ENCODE data around the gene STBD1.
"Not testable (repeated sequence)": the region's sequence is repeated elsewhere in the genome, so short reads cannot be mapped to it uniquely, and the experiment has no call there.

The STBD1 gene

GRCh38 chr4:76287811-76288210 lies 18.7 kb upstream of the STBD1 start:
- not testable (repeated sequence) for DNase-seq

GRCh38 chr4:76292730-76293129 lies 13.8 kb upstream of the STBD1 start:
- no peak for DNase-seq

DNA sequence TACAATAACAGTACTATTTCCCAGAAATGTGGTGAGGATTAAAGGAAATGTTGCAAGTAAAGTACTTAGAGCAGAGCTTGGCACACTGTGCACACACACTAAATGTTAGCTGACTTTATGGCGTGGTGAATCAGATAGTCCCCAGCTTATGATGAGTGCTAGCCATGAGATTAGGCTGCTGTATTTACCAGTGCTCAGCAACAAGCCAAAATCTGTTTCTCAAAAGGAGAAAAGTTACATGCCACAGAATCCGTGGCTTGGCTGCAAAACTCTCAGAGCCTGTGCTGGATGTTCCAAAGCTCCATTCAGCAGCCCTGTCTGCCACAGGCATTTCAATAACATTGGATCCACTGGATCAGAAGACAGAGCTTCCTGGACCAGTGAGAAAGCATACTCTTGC lies 12.8 kb upstream of the STBD1 start:
- no peak for DNase-seq

DNA sequence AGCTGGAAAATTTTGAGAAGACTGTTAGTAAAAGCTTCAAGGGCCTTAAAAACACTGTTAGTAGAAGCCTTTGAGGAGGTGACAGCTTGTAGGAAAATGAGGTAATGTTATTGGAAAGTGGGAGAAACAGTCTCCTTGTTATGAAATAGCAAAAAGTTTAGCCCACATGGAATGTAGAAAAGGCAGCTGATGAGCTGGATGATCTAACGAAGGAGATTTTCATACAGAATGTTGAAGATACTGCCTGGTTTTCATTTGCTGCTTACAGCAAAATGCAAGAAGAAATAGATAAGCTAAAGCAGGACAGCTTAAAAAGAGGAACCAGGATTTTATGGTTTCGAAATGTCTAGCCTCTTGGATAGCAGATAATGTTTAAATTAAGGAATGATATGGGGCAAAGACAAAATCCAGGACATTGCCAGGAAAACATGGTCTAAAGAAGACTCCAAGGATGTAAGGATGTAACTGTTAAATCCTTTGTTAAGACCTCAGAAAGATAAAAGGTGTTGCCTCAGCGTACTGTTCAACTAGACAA lies 10.2 kb upstream of the STBD1 start:
- DNase-seq = no peak

- no peak for DNase-seq
Observed at GRCh38 chr4:76298227-76298626, 8.3 kb upstream of the STBD1 start.

- DNase-seq = no peak
Observed at GRCh38 chr4:76300012-76300411, 6.5 kb upstream of the STBD1 start.

DNA sequence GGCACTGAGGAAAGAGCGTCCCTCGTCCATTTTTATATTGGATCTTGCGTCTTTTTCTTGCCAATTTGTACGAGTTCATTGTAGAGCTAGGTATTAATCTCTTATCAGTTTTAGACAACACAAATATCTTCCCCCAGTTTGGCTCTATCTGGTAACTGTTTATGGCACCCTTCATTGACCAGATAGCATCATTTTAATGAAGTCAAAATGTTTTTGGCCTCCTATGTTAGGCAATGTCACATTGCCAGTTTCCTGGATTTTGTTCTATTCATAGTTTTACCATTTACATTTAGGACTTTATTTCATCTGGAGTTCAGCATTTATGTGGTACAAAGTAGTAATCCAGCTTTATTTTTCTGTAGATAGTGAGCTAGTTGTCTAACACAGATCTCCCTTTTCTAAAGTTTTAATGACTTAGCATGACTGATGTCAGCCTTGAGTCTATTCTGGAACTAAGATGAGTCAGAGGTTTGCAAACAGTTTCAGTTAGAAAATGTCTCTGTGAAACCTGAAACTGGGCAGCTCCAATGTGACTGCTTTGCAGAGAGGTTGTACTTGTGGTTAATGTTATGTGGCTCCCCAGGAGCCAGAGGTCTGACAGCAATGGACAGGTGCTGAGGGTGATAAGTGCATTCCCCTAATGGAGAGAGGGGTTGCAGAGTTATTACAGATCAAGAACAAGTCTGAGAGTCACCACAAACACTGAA lies 5.3 kb upstream of the STBD1 start:
- peak; percentile 69 for DNase-seq

DNA sequence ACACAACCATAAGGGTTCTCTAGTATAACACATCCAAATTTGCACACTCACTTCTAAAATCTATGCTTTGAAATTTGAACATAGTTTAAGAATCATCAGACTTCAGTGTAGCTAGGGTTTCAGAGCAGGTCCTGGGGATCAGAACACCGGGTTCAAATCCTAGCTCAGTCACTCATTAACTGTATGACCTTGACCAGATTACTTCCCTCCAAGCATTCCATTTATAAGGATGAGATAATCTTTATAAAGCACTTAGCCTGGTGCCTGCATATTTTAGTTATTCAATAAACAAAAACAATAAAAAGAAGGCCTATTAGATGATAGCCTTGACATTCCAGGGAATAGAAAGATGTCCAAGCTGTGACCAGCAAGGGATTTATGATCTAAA lies 4.8 kb upstream of the STBD1 start:
- no peak for DNase-seq

GRCh38 chr4:76302826-76303438 lies 3.6 kb upstream of the STBD1 start:
- DNase-seq = no peak

DNA sequence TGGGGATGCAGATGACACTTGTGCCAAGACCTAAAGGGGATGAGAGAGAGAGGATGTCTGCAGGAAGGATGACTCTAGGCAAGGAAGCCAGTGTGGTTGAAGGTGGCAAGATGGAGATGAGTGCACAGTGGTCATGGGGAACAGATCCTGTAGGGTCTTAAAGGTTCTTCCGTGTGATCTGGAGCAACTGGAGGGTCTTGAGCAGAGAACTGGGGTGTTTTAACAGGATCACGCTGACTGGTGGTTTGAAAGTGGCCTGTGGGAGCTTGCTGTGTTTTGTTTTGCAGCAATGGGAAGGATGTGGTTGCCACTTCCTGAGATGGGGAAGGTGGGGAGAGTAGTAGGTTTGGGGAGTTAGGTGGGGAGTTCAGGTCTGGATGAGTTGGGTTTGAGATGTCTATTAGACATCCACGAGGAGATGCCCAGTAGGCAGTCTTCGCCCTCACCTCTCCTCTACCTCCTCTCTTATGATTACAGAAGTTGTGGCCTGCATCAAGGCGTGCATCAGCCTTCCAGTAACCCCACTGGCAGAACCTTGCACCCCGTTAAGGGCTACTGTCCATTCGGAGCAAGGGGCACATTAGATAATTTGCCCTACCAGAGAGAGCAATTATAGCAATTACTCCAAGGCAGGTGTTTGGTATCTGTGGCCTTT lies 1.4 kb upstream of the STBD1 start:
- DNase-seq = no peak

DNA sequence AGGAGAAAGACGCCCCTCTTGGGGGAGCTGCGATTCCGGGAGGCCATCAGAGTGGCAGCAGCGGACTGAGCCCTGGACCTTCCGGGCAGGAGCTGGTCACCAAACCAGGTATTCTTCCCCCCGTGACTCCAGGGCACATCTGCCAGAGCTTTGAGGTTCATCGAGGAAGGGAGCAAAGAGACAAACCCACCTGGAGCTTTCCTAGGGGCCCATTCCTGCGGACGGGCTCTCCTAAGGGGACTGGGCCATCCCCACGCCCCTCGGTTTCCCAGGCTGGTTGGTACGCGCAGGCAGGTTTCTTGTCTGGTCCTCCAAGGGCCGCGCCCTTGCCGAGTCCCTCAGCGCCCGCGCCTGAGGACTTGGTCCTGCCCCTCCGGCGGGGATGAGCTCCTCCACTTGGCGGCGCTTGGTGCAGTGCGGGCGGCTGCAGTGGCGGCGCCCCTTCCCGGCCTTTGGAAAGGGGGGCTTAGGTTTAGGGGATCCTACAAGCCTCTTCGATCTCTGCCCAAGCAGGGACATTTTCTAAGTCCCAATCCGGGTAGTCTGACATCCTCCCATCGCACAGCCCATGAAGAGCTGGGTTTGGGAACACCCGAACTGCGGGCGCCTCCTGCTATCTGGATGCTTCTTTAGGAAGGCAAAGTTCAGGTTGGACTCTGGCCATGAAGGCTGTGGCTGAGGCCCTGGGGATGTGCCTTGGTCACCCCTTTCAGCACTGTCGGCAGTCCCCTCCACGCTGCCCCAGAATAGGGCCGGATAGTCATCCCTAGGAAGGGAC lies 538 bp downstream of the STBD1 start:
- peak; percentile 47 for DNase-seq

DNA sequence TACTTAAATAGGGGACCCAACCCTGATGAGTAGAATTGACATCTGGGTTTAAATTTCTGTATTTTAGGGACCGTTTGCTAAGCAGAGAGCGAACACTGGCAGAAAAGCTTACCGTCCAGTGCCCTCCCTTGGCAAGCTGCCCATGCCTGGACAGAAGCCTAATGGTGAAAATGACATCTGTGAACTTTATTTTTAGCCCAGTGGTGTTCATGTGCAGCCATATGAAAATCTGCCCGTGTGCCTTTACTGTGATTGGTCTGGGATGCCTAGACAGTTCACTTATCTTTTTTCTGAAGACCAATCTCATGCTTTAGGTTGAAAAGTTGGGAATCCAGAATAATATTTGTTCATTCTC lies 1.1 kb downstream of the STBD1 start:
- no peak for DNase-seq

DNA sequence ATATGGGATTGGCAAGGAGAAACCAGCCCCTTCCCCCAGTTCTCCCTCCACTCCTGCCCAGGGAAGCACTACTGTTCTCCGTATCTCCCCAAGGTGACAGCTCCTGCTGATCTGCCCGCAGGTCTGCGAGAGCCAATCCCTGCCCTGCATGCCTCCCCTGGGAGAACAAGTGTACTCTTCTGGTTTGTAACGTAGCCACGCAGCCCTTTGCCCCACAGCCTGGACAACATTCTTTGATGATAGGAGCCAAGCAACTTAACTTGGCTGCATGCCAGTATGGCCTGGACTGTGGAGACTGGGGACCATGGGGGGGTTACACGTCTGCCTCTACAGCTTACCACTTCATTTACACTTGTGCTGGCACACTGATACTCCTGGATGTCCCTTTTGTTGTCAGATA lies 2.0 kb downstream of the STBD1 start:
- no peak for DNase-seq

DNA sequence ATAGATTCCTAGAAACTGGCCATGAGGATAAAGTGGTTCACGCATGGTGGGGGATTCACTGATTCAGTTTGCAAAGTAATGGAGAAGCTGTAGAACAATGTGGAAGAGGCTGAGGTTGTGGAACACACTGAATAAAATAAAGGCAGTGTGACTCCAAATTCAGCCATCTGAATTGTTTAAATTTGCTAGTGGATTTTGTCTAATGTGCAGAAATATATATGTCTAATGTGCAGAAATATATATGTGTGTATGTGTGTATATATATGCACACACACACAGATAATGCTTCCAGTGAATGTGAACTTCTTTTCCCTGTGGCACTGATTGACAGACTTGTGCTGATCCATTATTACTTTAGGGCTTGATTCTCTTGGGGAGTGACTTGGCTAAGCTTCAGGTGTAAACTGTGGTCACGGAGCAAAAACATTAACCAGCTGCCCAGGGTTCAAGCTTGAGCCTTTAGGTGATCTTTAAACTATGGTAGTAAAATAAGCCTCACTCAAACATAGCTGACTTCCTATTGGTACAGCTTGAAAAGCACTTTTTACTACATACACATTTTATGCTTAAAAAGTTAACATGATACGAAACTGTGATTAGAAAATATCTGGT lies 3.5 kb downstream of the STBD1 start:
- DNase-seq = no peak

GRCh38 chr4:76310683-76311082 lies 4.2 kb downstream of the STBD1 start:
- DNase-seq = no peak

- DNase-seq = no peak
Observed at GRCh38 chr4:76311896-76312331, 5.4 kb downstream of the STBD1 start.

DNA sequence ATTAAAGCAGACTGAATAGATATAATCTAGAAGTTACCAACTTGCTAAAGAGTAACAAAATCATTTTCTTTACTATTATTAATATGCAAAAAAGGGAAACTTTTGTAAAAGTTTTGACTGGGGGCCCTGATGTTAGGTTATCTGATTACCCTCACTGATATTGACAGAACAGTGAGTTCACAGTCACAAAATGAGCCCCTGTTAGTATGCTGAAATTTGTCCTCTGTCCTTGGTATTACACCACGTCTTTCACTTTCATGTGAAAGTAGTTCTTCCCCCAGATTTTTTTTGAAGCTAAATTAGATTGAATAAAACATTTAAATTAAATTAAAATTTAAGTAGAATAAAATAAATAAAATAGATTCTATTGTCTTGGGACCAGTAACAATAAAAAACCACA lies 5.9 kb downstream of the STBD1 start:
- no peak for DNase-seq

GRCh38 chr4:76313547-76313946 lies 7.0 kb downstream of the STBD1 start:
- no peak for DNase-seq

DNA sequence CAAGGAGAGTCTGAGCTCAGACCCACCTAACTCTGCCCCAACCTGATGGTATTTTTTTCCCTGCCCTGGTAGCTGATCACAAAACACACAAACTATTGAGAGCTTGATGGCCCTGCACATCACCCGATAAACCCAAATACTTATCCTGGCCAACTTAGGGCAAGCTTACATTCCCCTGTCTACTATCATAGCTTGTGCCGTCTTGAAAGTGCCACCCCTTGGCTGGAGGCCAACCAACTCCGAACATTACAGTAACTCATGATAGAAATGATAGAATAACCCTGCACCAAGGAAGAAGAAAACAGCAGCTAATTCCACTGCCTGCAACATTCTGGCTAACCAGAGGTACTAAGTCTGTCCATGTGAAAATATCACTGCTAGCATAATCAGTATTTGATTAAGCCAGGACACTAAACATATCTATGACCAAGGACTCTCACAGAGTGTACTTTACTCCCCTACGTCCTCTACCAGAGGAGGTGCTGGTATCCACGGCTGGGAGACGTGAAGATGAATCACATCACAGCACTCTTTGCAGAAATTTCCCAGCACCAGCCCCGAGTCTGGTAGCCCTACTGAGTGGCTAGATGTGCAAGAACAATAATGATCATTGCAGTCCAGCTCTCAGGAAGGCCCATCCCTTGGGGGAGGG lies 8.9 kb downstream of the STBD1 start:
- no peak for DNase-seq

- DNase-seq = no peak
Observed at GRCh38 chr4:76316131-76316530, 9.6 kb downstream of the STBD1 start.

- DNase-seq = no peak
Observed at GRCh38 chr4:76322236-76322635, 15.7 kb downstream of the STBD1 start.

DNA sequence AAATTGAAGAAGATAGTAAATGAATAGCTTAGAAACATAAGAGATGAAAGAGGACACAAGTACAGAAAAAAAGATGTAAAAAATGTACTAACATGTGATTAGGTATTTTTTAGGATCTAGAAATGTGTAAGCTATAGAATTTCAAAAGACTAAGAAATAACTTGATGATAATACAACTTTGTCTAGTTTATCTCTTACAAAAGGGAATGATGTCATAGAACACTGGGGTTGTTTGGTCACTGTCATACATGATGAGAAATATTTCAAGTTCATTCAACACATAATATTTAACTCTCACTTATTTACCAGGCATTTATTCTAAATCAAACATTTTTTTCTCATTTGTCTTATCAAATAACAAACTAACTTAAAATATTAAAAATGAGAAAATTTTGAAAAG lies 18.5 kb downstream of the STBD1 start:
- DNase-seq = no peak
